ENCODE results near the gene PHKB. TPM values are rescaled to one million over a fixed set of nuclear protein-coding genes. Genes with fewer than 3 reads are reported as not detected.

PHKB gene
- total and polyA plus RNA-seq, 3 donors from 2014 or later, result 66.7 to 168 (median 136) TPM

- no peak for DNase-seq
- intact Hi-C loops (cut with DNase I; ENCODE audit: low total_unique reads), result no loop called here
Measured at GRCh38 chr16:47644661-47645060, 183.5 kb downstream of the PHKB start.

DNA sequence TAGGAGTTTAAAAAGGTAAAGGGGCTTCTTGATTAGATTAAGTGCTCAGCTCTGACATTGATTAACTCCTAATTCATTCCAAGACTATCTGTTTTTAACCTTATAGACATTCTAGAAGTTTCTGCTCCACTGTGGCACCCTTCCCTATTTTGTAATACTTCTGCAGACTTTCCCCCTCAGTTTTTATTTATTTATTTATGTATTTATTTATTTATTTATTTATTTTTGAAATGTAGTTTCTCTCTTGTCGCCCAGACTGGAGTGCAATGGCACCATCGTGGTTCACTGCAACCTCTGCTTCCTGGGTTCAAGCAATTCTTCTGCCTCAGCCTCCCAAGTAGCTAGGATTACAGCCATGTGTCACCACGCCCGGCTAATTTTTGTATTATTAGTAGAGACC lies 185.8 kb downstream of the PHKB start:
- H3K36me3 ChIP-seq (ENCODE audit: low read depth, missing control alignments), result no peaks in the 10 kb centered on the region
- H3K27ac ChIP-seq, result no peak overlapping the region
- no peak for DNase-seq
- no peaks in the 10 kb centered on the region for H3K9me3 ChIP-seq
- intact Hi-C loops (cut with DNase I; ENCODE audit: low total_unique reads), result no loop called here
- H3K4me1 ChIP-seq, result no peaks in the 10 kb centered on the region
- H3K27me3 ChIP-seq, result no peaks in the 10 kb centered on the region
- H3K4me3 ChIP-seq, result no peak overlapping the region
- WGBS, 2 donors, result 92 to 93% methylated on average over 4 of the region's 4 CpGs
- no peak for TF ChIP-seq CTCF (IDR thresholded peaks at IDR 0.05)
- no peak for TF ChIP-seq POLR2A (IDR thresholded peaks at IDR 0.05)

More at GRCh38 chr16:47644661-47645060, 183.5 kb downstream of the PHKB start:
- no peak overlapping the region for H3K27ac ChIP-seq
- TF ChIP-seq POLR2A (IDR thresholded peaks at IDR 0.05), result no peak
- no peak for TF ChIP-seq CTCF (IDR thresholded peaks at IDR 0.05)
- no peaks in the 10 kb centered on the region for H3K36me3 ChIP-seq (ENCODE audit: low read depth, missing control alignments)
- no peak overlapping the region for H3K4me3 ChIP-seq
- no peaks in the 10 kb centered on the region for H3K9me3 ChIP-seq
- H3K27me3 ChIP-seq, result no peaks in the 10 kb centered on the region
- no peaks in the 10 kb centered on the region for H3K4me1 ChIP-seq

DNA sequence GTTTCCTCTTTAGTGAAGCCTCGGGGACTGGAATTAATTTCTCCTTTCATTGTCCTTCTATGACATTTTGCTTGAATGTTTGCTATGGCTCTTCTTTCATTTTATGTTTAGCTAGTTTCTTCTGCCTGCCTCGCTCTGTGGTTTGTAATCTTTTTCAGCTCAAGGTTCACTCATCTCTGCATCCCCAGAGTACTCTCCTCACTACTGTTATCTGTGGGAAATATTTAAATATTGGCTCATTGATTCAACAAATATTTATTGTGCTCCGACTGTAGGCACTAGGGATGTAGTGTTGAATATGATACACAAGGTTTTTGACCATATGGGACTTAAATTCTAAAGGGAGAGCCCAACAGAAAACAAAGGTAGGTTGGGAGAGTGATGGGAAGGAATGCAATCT lies 195.9 kb downstream of the PHKB start:
- DNase-seq, result no peak
- intact Hi-C loops (cut with DNase I; ENCODE audit: low total_unique reads), result no loop called here
- no peaks in the 10 kb centered on the region for H3K36me3 ChIP-seq (ENCODE audit: low read depth, missing control alignments)
- no peaks in the 10 kb centered on the region for H3K9me3 ChIP-seq
- no peak for TF ChIP-seq POLR2A (IDR thresholded peaks at IDR 0.05)
- TF ChIP-seq CTCF (IDR thresholded peaks at IDR 0.05), result no peak
- H3K27ac ChIP-seq, result no peak overlapping the region
- 86 to 96% methylated on average over 3 of the region's 3 CpGs for WGBS, 2 donors
- no peaks in the 10 kb centered on the region for H3K4me1 ChIP-seq
- no peaks in the 10 kb centered on the region for H3K27me3 ChIP-seq
- H3K4me3 ChIP-seq, result no peak overlapping the region

GRCh38 chr16:47657977-47658376 lies 196.8 kb downstream of the PHKB start:
- WGBS, 2 donors, result 97 to 100% methylated on average over 1 of the region's 1 CpG
- H3K4me1 ChIP-seq, result no peaks in the 10 kb centered on the region
- TF ChIP-seq CTCF (IDR thresholded peaks at IDR 0.05) (no peak), POLR2A (IDR thresholded peaks at IDR 0.05) (no peak)
- intact Hi-C loops (cut with DNase I; ENCODE audit: low total_unique reads), result no loop called here
- no peaks in the 10 kb centered on the region for H3K36me3 ChIP-seq (ENCODE audit: low read depth, missing control alignments)
- no peak for DNase-seq
- no peak overlapping the region for H3K4me3 ChIP-seq
- no peaks in the 10 kb centered on the region for H3K27me3 ChIP-seq
- H3K27ac ChIP-seq, result no peak overlapping the region
- H3K9me3 ChIP-seq, result no peaks in the 10 kb centered on the region

DNA sequence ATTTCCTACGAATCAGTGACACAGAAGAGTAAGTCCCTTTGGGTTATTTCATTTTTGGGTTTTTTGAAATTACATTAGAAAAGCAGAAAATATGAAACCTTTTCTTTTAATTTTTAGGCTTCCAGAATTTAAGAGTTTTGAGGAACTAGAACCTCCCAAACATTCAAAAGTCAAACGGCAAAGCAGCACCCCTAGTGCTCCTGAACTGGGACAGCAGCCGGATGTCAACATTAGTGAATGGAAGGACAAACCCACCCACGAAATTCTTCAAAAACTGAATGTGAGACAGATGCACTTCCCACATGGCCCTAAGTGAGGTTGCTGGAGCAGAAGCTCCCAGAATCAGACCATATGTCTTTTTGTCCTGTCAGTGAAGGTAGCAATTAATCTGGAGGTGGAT lies 199.4 kb downstream of the PHKB start:
- Histone ChIP-seq H3K36me3 (ENCODE audit: low read depth, missing control alignments) (no peaks in the 10 kb centered on the region), H3K4me1 (no peaks in the 10 kb centered on the region), H3K27ac (no peak overlapping the region), H3K27me3 (no peaks in the 10 kb centered on the region), H3K4me3 (no peak overlapping the region), H3K9me3 (no peaks in the 10 kb centered on the region)
- DNase-seq, result no peak
- WGBS, 2 donors, result 90 to 92% methylated on average over 4 of the region's 4 CpGs
- intact Hi-C loops (cut with DNase I; ENCODE audit: low total_unique reads), result no loop called here
- TF ChIP-seq POLR2A (IDR thresholded peaks at IDR 0.05) (no peak), CTCF (IDR thresholded peaks at IDR 0.05) (no peak)
